Endothelial cell of umbilical vein (primary cell): ENCODE results near the gene ACTR3. TPM values are rescaled to one million over a fixed set of nuclear protein-coding genes. Genes with fewer than 3 reads are reported as not detected.

Source experiments
- BruUV-seq: library from RNA; stranded (reverse); fragments of 400-500 nt; replicated peaks from 2 replicates; lab custom pipeline; 2021; lab: Mats Ljungman, UMichigan
- CTCF ChIA-PET: fragments of 300-600, 350-600 bp; sonication (Branson Sonifier 250); formaldehyde crosslinking; loops from one replicate; lab custom pipeline; 2021; ENCODE audit warnings: antibody characterized with exemption, inconsistent platforms; lab: Charles Lee
- POLR2A ChIA-PET: fragments of 300-600, 350-600 bp; sonication (Branson Sonifier 250); formaldehyde crosslinking; loops from one replicate; lab custom pipeline; 2021; ENCODE audit warnings: antibody characterized with exemption, inconsistent platforms; lab: Charles Lee
- DNase-seq: peaks from one replicate; pipeline ENCODE4 v3.0.0-alpha.2; 2011; ENCODE audit warnings: low read depth, low spot score
- FAIRE-seq: peaks from 2 replicates; lab custom pipeline; 2011; peaks lifted over from hg19 to GRCh38; lab: Jason Lieb, UNC
- H2AFZ ChIP-seq: 2 replicates; pipeline ENCODE4 v1.6.0; 2012; ENCODE audit warnings: low read depth, low read length, control low read depth, inconsistent platforms
- H3K27ac ChIP-seq: 2 replicates; pipeline ENCODE4 v1.5.1; 2011; ENCODE audit warnings: low read depth, mild to moderate bottlenecking, control low read depth, low read length, moderate library complexity; ENCODE audit not compliant: insufficient read depth
- H3K27me3 ChIP-seq, 2 experiments: 2 replicates each; pipeline versions ENCODE4 v1.6.0 to v1.6.1; 2011; ENCODE audit warnings: low read length in 2 of 2, mixed read lengths in 1 of 2; ENCODE audit not compliant: control insufficient read depth in 2 of 2, insufficient read depth in 2 of 2
- H3K36me3 ChIP-seq, 2 experiments: 2 replicates in 1 of 2; 3 replicates in 1 of 2; pipeline ENCODE4 v1.5.1; 2011; ENCODE audit warnings: low read length in 2 of 2, mild to moderate bottlenecking in 1 of 2, moderate library complexity in 1 of 2; ENCODE audit not compliant: control insufficient read depth in 2 of 2, insufficient read depth in 2 of 2; ENCODE audit errors: extremely low read depth in 1 of 2
- H3K4me1 ChIP-seq: 3 replicates; pipeline ENCODE4 v1.5.1; 2011; ENCODE audit warnings: mild to moderate bottlenecking, low read length; ENCODE audit not compliant: control insufficient read depth, insufficient read depth; ENCODE audit errors: extremely low read depth
- H3K4me2 ChIP-seq: 2 replicates; pipeline ENCODE4 v1.6.1; 2011; ENCODE audit warnings: low read length, control low read depth, mixed read lengths; ENCODE audit not compliant: insufficient read depth
- H3K4me3 ChIP-seq, 3 experiments: fragments of 200-600 bp in 1 of 3; sonication (generic), shearing (Covaris generic) in 1 of 3; replicated peaks in 1 of 3; 2 replicates each; pipeline ENCODE4 v1.5.1; 2011 to 2016; ENCODE audit warnings: control low read depth in 3 of 3, low read length in 3 of 3, mild to moderate bottlenecking in 2 of 3, inconsistent platforms in 1 of 3, low read depth in 1 of 3, moderate library complexity in 1 of 3; ENCODE audit not compliant: insufficient read depth in 1 of 3
- H3K79me2 ChIP-seq: 2 replicates; pipeline ENCODE4 v1.6.0; 2012; ENCODE audit warnings: low read length, inconsistent platforms; ENCODE audit not compliant: control insufficient read depth, insufficient read depth
- H3K9ac ChIP-seq: replicated peaks from 2 replicates; pipeline ENCODE3; 2011; ENCODE audit warnings: low read length, control low read depth; ENCODE audit not compliant: insufficient read depth; ENCODE audit errors: extremely low read depth
- H3K9me1 ChIP-seq: replicated peaks from 3 replicates; pipeline ENCODE4 v1.6.0; 2011; ENCODE audit warnings: mild to moderate bottlenecking, low read length; ENCODE audit not compliant: control insufficient read depth, insufficient read depth; ENCODE audit errors: extremely low read depth
- H3K9me3 ChIP-seq: replicated peaks from 2 replicates; pipeline ENCODE4 v1.5.1; 2012; ENCODE audit warnings: low read length, inconsistent platforms; ENCODE audit not compliant: control insufficient read depth, insufficient read depth
- H4K20me1 ChIP-seq: replicated peaks from 2 replicates; pipeline ENCODE3; 2011; ENCODE audit warnings: mild to moderate bottlenecking, low read length; ENCODE audit not compliant: control insufficient read depth, insufficient read depth; ENCODE audit errors: extremely low read depth
- CTCF ChIP-seq, 2 donors: IDR thresholded peaks; 1 replicate in 1 of 2; 2 replicates in 1 of 2; pipeline ENCODE4 v1.5.1; 2011; ENCODE audit warnings: low read length in 2 of 2, mild to moderate bottlenecking in 2 of 2, moderate library complexity in 2 of 2, control low read depth in 1 of 2, inconsistent platforms in 1 of 2, low read depth in 1 of 2; ENCODE audit not compliant: insufficient read depth in 1 of 2; ENCODE audit errors: extremely low read depth in 1 of 2
- EZH2 ChIP-seq: IDR thresholded peaks from 2 replicates; pipeline ENCODE4 v1.6.1; 2012; ENCODE audit warnings: borderline replicate concordance, low read depth, mild to moderate bottlenecking, moderate library complexity, low read length, inconsistent platforms; ENCODE audit not compliant: severe bottlenecking
- FOS ChIP-seq: IDR thresholded peaks from 2 replicates; pipeline ENCODE4 v1.6.1; 2011; ENCODE audit warnings: mild to moderate bottlenecking, low read length, moderate library complexity, borderline replicate concordance; ENCODE audit not compliant: insufficient read depth
- GATA2 ChIP-seq: IDR thresholded peaks from 2 replicates; pipeline ENCODE4 v1.7.0; 2011; ENCODE audit warnings: low read depth, mild to moderate bottlenecking, moderate library complexity, mixed read lengths, low read length; ENCODE audit not compliant: insufficient read length, insufficient read depth
- JUN ChIP-seq: IDR thresholded peaks from 2 replicates; pipeline ENCODE4 v1.6.1; 2011; ENCODE audit warnings: borderline replicate concordance, low read depth; ENCODE audit not compliant: insufficient read length, insufficient read depth
- MAX ChIP-seq: IDR thresholded peaks from 2 replicates; pipeline ENCODE4 v1.6.1; 2011; ENCODE audit not compliant: insufficient read depth, insufficient read length
- MYC ChIP-seq: IDR thresholded peaks from one replicate; pipeline ENCODE4 v1.6.1; 2011; ENCODE audit warnings: mild to moderate bottlenecking, low read depth, low read length
- POLR2A ChIP-seq: IDR thresholded peaks from 2 replicates; pipeline ENCODE4 v1.6.1; 2012; ENCODE audit warnings: low read depth, mild to moderate bottlenecking, control low read depth, low read length
- POLR2AphosphoS5 ChIP-seq: IDR thresholded peaks from 2 replicates; pipeline ENCODE4 v1.6.1; 2012; ENCODE audit warnings: low read depth, mild to moderate bottlenecking, control low read depth, low read length, moderate library complexity; ENCODE audit not compliant: insufficient read depth
- dilution Hi-C: fragments of 300-500 bp; cut with MboI; formaldehyde crosslinking; loops from one replicate; pipeline ENCODE4 v1.15.0; 2019; ENCODE audit warnings: low sequenced_read_pairs; ENCODE audit not compliant: extremely low pct_ligation_motif_present
- intact Hi-C: fragments of 100-400 bp; cut with micrococcal nuclease; formaldehyde crosslinking; loops from one replicate; pipeline ENCODE4 v1.10.0; 2022
- polyA plus RNA-seq, 4 experiments: library from polyadenylated mRNA; depleted of rRNA in 3 of 4; stranded (reverse) in 3 of 4; unstranded in 1 of 4; fragments of >200 nt; gene quantifications; 2 replicates each; pipeline versions ENCODE4 v1.2.1 to v1.2.3, GENCODE V29; 2011 to 2012; ENCODE audit warnings: missing spikeins in 1 of 4
- total RNA-seq: library from RNA; stranded (reverse); gene quantifications from 2 replicates; pipeline ENCODE4 v1.2.3, GENCODE V29; 2021

ACTR3 gene
- total and polyA plus RNA-seq, 2 donors (not counting 3 experiments of a cell fraction or from before 2014, with no cell fraction given) = 120 to 401 TPM

DNA sequence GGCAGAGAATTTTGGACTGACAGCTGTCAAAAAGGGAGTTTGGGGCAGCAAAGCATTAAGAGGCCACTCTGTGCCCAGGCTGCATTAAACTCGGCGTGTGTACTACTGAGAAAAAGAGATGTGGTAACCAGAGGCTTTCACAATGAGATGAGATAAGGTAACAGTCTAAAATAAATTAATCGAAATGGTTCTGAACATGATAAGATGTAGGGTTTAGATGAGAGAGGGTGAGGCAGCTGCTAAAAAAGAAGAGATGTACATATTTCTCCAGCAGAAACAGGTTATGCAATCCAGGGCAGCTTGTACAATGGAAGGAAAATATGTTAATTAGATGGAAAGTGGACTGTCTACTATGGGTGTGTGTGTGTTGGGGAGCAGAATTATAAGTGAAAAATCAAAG is 39.2 kb upstream of the ACTR3 start:
- no peak for DNase-seq

More for the DNA sequence above, 39.2 kb upstream of the ACTR3 start:
- no peaks in the 10 kb centered on the region for H3K9me1 ChIP-seq
- no TSS peak for BruUV-seq
- no peaks in the 10 kb centered on the region for H3K36me3 ChIP-seq
- no peak overlapping the region for H2AFZ ChIP-seq
- no peak overlapping the region for H3K4me2 ChIP-seq
- peaks cover 2 to 5% of the 10 kb centered on the region in 2 experiments for H3K27me3 ChIP-seq
- ChIA-PET CTCF (interaction anchor here (0.7 kb wide), 1 partner anchor 43 kb away, joined by 3 read pairs; no protein-coding TSS in a partner anchor), POLR2A (no interaction called here)
- intact Hi-C loops = no loop called here
- no peaks in the 10 kb centered on the region for H4K20me1 ChIP-seq
- no peak overlapping the region for H3K27ac ChIP-seq
- no peak overlapping the region for H3K9ac ChIP-seq
- no peaks in the 10 kb centered on the region for H3K4me1 ChIP-seq
- H3K4me3 ChIP-seq = no peak overlapping the region
- H3K9me3 ChIP-seq = no peaks in the 10 kb centered on the region
- dilution Hi-C loops = no loop called here
- TF ChIP-seq JUN (no peak), FOS (no peak), MYC (no peak), EZH2 (no peak), POLR2AphosphoS5 (no peak), CTCF (IDR thresholded peaks at IDR 0.05; ENCODE audit: extremely low read depth in 1 of 2, insufficient read depth in 1 of 2, low read depth in 1 of 2, low read length in 2 of 2) (no peak), POLR2A (no peak), GATA2 (no peak), MAX (no peak)
- FAIRE-seq = no peak
- no peaks in the 10 kb centered on the region for H3K79me2 ChIP-seq
